Endothelial cell of umbilical vein (primary cell): ENCODE results near the gene RASGEF1C.

Source experiments
- EZH2 ChIP-seq: IDR thresholded peaks from 2 replicates; pipeline ENCODE4 v1.6.1; 2012; ENCODE audit warnings: borderline replicate concordance, low read depth, mild to moderate bottlenecking, moderate library complexity, low read length, inconsistent platforms; ENCODE audit not compliant: severe bottlenecking
- POLR2A ChIP-seq: IDR thresholded peaks from 2 replicates; pipeline ENCODE4 v1.6.1; 2012; ENCODE audit warnings: low read depth, mild to moderate bottlenecking, control low read depth, low read length
- TF ChIP-seq, protein P1 (sequence below), 2 donors: IDR thresholded peaks; 1 replicate in 1 of 2; 2 replicates in 1 of 2; pipeline ENCODE4 v1.5.1; 2011; ENCODE audit warnings: low read length in 2 of 2, mild to moderate bottlenecking in 2 of 2, moderate library complexity in 2 of 2, control low read depth in 1 of 2, inconsistent platforms in 1 of 2, low read depth in 1 of 2; ENCODE audit not compliant: insufficient read depth in 1 of 2; ENCODE audit errors: extremely low read depth in 1 of 2
- TF ChIP-seq, protein P2 (sequence below): IDR thresholded peaks from 2 replicates; pipeline ENCODE4 v1.6.1; 2011; ENCODE audit not compliant: insufficient read depth, insufficient read length

DNA sequence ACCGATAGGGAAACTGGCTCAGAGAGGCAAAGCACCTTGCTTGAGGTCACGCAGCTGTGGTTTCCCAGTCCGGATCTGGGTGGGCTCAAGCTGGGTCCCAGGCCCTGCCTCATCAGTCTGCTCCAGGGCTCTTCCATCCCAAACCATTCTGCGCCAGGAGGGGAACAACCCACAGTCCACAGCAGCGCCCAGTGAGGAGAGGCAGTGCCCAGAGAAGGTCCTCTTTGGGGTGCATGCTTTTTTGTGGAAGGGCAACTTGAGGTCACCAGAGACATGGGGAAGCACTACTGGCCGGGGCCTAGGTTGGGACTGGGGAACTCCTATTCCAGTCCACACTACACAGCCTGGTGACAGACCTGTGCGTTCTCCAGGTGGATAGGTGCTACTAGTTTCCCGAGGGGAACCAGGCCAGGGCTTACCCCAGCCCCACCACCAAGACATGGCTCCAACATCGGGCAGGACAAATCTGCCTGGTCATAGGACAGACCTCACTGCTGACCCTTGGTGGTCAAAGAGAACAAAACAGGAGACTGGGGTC is 75.0 kb downstream of the RASGEF1C start:
- TF ChIP-seq, protein P1, sequence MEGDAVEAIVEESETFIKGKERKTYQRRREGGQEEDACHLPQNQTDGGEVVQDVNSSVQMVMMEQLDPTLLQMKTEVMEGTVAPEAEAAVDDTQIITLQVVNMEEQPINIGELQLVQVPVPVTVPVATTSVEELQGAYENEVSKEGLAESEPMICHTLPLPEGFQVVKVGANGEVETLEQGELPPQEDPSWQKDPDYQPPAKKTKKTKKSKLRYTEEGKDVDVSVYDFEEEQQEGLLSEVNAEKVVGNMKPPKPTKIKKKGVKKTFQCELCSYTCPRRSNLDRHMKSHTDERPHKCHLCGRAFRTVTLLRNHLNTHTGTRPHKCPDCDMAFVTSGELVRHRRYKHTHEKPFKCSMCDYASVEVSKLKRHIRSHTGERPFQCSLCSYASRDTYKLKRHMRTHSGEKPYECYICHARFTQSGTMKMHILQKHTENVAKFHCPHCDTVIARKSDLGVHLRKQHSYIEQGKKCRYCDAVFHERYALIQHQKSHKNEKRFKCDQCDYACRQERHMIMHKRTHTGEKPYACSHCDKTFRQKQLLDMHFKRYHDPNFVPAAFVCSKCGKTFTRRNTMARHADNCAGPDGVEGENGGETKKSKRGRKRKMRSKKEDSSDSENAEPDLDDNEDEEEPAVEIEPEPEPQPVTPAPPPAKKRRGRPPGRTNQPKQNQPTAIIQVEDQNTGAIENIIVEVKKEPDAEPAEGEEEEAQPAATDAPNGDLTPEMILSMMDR (IDR thresholded peaks at IDR 0.05; ENCODE audit: extremely low read depth in 1 of 2, insufficient read depth in 1 of 2, low read depth in 1 of 2, low read length in 2 of 2): no peak
- TF ChIP-seq POLR2A: no peak
- no peak for TF ChIP-seq EZH2
- TF ChIP-seq, protein P2, sequence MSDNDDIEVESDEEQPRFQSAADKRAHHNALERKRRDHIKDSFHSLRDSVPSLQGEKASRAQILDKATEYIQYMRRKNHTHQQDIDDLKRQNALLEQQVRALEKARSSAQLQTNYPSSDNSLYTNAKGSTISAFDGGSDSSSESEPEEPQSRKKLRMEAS: no peak
